Stromal cell of bone marrow (primary cell): ENCODE results near the gene OSM.

Source experiments
- DNase-seq: peaks from one replicate; pipeline ENCODE4 v3.0.0-alpha.2; 2012; ENCODE audit warnings: low read depth

The OSM gene

GRCh38 chr22:30285176-30285845 is 18.7 kb upstream of the OSM start:
- DNase-seq = no peak

GRCh38 chr22:30284666-30285065 is 18.0 kb upstream of the OSM start:
- DNase-seq = no peak

GRCh38 chr22:30284172-30284571 is 17.5 kb upstream of the OSM start:
- no peak for DNase-seq

- no peak for DNase-seq
Observed at GRCh38 chr22:30283342-30283741, 16.7 kb upstream of the OSM start.

- no peak for DNase-seq
Observed at GRCh38 chr22:30282616-30283046, 16.0 kb upstream of the OSM start.

GRCh38 chr22:30280505-30280904 is 13.9 kb upstream of the OSM start:
- no peak for DNase-seq

- DNase-seq = no peak
Observed at GRCh38 chr22:30279932-30280331, 13.3 kb upstream of the OSM start.

- DNase-seq = no peak
Observed at GRCh38 chr22:30279046-30279788, 12.6 kb upstream of the OSM start.

- peak; percentile 73 for DNase-seq
Observed at GRCh38 chr22:30277547-30278344, 11.1 kb upstream of the OSM start.

- no peak for DNase-seq
Observed at GRCh38 chr22:30276039-30276438, 9.4 kb upstream of the OSM start.

- no peak for DNase-seq
Observed at GRCh38 chr22:30275625-30276024, 9.0 kb upstream of the OSM start.

- DNase-seq = no peak
Observed at GRCh38 chr22:30274437-30274812, 7.8 kb upstream of the OSM start.

GRCh38 chr22:30273711-30274436 is 7.2 kb upstream of the OSM start:
- DNase-seq = no peak

GRCh38 chr22:30272781-30273601 is 6.3 kb upstream of the OSM start:
- DNase-seq = no peak

- DNase-seq = peak; percentile 80
Observed at GRCh38 chr22:30270832-30271231, 4.2 kb upstream of the OSM start.

GRCh38 chr22:30268331-30268730 is 1.7 kb upstream of the OSM start:
- DNase-seq = no peak

GRCh38 chr22:30267382-30268302 is 991 bp upstream of the OSM start:
- DNase-seq = no peak

- no peak for DNase-seq
Observed at GRCh38 chr22:30265823-30266444, 717 bp downstream of the OSM start.

GRCh38 chr22:30265131-30265720 is 1.4 kb downstream of the OSM start:
- DNase-seq = no peak
